ENCODE measurements around the gene CLEC3B.

DNA sequence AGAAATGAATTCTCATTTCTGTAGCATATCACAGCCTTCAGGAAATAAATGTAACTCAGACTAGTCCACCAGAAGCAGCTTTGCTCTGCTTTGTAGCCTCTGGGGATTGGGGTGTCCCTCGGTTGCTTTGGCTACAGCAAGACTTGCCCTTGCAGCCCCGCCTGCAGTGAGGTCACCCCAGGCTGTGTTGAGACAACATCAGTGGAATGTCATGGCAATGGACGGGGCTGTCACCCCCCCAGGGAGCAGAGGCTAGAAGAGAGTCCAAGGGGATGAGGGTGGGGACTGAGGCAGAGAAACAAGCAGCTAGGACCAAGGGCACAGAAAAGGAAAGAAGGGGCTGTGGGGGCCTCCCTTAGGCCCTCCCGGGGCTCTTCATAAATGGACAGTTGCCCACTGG, 854 bp downstream of the CLEC3B start:
- TF ChIP-seq CTCF (IDR thresholded peaks at IDR 0.05; ENCODE audit: insufficient read depth, low read length, poor library complexity, severe bottlenecking) (no peak), EZH2phosphoT487 (conservative IDR thresholded peaks at IDR 0.05; ENCODE audit: low read length) (no peak)

All from SU-DHL-6 (cell line).